GM18526 (cell line): ENCODE data around the gene SRGAP1.

Experiments used
- POLR2A ChIP-seq: IDR thresholded peaks from 3 replicates; pipeline ENCODE4 v1.6.1; 2011; ENCODE audit not compliant: insufficient read length; ENCODE audit errors: extremely low read depth

The SRGAP1 gene

GRCh38 chr12:63877693-63878092, 33.2 kb downstream of the SRGAP1 start:
- no peak for TF ChIP-seq POLR2A

- no peak for TF ChIP-seq POLR2A
Measured at GRCh38 chr12:63880742-63881263, 36.3 kb downstream of the SRGAP1 start.

GRCh38 chr12:63882844-63883243, 38.3 kb downstream of the SRGAP1 start:
- no peak for TF ChIP-seq POLR2A

- no peak for TF ChIP-seq POLR2A
Measured at GRCh38 chr12:63885401-63885800, 40.9 kb downstream of the SRGAP1 start.

- no peak for TF ChIP-seq POLR2A
Measured at GRCh38 chr12:63888908-63889635, 44.6 kb downstream of the SRGAP1 start.

GRCh38 chr12:63889721-63890509, 45.4 kb downstream of the SRGAP1 start:
- no peak for TF ChIP-seq POLR2A

GRCh38 chr12:63893170-63893569, 48.7 kb downstream of the SRGAP1 start:
- TF ChIP-seq POLR2A = no peak

- no peak for TF ChIP-seq POLR2A
Measured at GRCh38 chr12:63894132-63894531, 49.6 kb downstream of the SRGAP1 start.

GRCh38 chr12:63895841-63896240, 51.3 kb downstream of the SRGAP1 start:
- TF ChIP-seq POLR2A = no peak

- TF ChIP-seq POLR2A = no peak
Measured at GRCh38 chr12:63897931-63898330, 53.4 kb downstream of the SRGAP1 start.

- TF ChIP-seq POLR2A = no peak
Measured at GRCh38 chr12:63898764-63899337, 54.4 kb downstream of the SRGAP1 start.

- TF ChIP-seq POLR2A = no peak
Measured at GRCh38 chr12:63899396-63899795, 54.9 kb downstream of the SRGAP1 start.

GRCh38 chr12:63900922-63901793, 56.7 kb downstream of the SRGAP1 start:
- no peak for TF ChIP-seq POLR2A

- TF ChIP-seq POLR2A = no peak
Measured at GRCh38 chr12:63904653-63905052, 60.2 kb downstream of the SRGAP1 start.

- no peak for TF ChIP-seq POLR2A
Measured at GRCh38 chr12:63905544-63905943, 61.0 kb downstream of the SRGAP1 start.

- TF ChIP-seq POLR2A = no peak
Measured at GRCh38 chr12:63906876-63907275, 62.4 kb downstream of the SRGAP1 start.

- no peak for TF ChIP-seq POLR2A
Measured at GRCh38 chr12:63907561-63907960, 63.1 kb downstream of the SRGAP1 start.
